ENCODE measurements around the gene CPT1B.

The CPT1B gene

DNA sequence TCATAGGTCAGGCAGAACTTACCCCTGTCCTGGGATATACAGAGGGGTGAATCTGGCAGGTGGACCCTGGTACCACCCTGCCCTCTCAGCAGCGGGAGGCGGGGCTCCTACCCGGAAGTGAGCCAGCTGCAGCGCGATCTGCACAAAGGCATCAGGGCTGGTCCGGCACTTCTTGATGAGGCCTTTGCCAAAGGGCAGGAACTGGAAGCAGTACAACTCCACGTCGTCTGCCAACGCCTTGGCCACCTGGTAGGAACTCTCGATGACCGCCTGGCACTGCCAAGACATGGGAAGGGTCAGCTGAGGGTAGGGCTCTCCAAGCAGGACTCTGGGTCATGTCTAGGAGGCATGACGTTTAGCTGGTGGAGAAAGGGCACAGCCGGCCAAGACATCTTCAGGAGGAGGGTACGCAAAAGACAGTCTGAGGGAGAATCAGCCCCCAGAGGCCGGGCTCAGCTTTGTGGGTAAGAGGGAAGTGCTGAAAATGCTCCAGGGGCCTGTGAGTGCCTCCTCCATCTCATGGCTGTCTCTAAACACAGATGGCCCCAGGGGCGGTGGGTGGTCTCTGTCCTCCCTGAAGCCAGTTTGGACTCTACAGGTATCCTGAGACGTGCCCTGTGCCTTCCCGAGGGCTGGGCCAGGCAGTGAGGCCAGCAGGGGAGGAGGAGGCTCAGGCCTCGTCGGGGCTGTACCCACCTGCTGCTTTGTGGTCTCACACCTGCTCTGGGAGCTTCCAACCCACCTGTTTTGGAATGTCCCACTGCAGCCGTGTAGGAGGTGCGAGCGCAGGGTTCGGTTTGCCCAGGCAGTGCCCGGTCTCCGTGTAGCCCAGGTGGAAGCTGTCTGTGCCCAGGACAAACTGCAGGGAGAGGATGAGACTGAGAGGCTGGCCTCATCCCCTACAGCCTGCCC, 6.7 kb downstream of the CPT1B start:
- Histone ChIP-seq H3K27ac (no peak overlapping the region), H3K27me3 (peaks cover 0 to 6% of the 10 kb centered on the region in 2 donors), H3K9me3 (no peaks in the 10 kb centered on the region), H3K4me1 (no peaks in the 10 kb centered on the region), H3K4me3 (no peak overlapping the region), H3K36me3 (peaks cover 0 to 58% (median 0%) of the 10 kb centered on the region in 3 donors)
- TF ChIP-seq, protein P1, sequence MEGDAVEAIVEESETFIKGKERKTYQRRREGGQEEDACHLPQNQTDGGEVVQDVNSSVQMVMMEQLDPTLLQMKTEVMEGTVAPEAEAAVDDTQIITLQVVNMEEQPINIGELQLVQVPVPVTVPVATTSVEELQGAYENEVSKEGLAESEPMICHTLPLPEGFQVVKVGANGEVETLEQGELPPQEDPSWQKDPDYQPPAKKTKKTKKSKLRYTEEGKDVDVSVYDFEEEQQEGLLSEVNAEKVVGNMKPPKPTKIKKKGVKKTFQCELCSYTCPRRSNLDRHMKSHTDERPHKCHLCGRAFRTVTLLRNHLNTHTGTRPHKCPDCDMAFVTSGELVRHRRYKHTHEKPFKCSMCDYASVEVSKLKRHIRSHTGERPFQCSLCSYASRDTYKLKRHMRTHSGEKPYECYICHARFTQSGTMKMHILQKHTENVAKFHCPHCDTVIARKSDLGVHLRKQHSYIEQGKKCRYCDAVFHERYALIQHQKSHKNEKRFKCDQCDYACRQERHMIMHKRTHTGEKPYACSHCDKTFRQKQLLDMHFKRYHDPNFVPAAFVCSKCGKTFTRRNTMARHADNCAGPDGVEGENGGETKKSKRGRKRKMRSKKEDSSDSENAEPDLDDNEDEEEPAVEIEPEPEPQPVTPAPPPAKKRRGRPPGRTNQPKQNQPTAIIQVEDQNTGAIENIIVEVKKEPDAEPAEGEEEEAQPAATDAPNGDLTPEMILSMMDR (IDR thresholded peaks at IDR 0.05) = no peak
- intact Hi-C loops (cut with DNase I; ENCODE audit: low total_unique reads) = no loop called here
- no peak for DNase-seq

- no peak for DNase-seq
- no peak overlapping the region for H3K27ac ChIP-seq
- H3K4me1 ChIP-seq = no peaks in the 10 kb centered on the region
- no peaks in the 10 kb centered on the region for H3K9me3 ChIP-seq
- H3K36me3 ChIP-seq = peaks cover 0 to 58% (median 0%) of the 10 kb centered on the region in 3 donors
- TF ChIP-seq, protein P1 (IDR thresholded peaks at IDR 0.05) = no peak
- no peak overlapping the region for H3K4me3 ChIP-seq
- peaks cover 0 to under 1% of the 10 kb centered on the region in 2 donors for H3K27me3 ChIP-seq
- intact Hi-C loops (cut with DNase I; ENCODE audit: low total_unique reads) = no loop called here
Measured at GRCh38 chr22:50570861-50571260, 7.4 kb downstream of the CPT1B start.

DNA sequence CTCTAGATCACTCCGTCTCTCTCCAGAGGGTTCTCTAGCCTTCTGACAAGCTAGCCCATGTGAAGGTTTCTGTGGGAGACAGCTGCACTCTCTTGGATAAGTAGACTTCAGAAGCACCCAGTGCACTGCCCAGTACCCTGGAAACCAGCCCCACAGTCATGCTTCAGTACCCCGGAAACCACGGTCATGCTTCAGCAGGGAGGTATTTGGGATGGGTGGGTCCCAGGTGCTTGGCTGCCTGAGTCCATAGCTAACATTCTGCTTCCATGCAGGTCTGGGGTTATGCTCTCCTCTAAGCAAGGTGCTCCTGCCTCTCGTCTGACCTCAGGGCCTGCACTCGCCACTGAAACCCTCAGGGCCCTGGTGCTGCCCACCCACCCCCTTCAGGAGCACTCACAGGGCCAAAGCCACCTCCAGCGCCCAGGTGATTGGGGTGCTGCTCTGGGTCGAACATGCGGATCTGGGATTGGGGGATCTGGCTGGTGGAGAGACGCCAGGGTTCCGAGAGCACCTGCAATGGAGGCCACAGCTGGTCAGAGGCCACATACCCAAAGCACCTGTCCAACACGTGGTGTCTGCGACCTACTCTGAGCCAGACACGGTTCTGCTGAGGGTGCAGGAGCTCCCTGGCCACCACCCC, 8.2 kb downstream of the CPT1B start:
- no peaks in the 10 kb centered on the region for H3K27me3 ChIP-seq
- peaks cover 0 to 58% (median 0%) of the 10 kb centered on the region in 3 donors for H3K36me3 ChIP-seq
- DNase-seq = no peak

DNA sequence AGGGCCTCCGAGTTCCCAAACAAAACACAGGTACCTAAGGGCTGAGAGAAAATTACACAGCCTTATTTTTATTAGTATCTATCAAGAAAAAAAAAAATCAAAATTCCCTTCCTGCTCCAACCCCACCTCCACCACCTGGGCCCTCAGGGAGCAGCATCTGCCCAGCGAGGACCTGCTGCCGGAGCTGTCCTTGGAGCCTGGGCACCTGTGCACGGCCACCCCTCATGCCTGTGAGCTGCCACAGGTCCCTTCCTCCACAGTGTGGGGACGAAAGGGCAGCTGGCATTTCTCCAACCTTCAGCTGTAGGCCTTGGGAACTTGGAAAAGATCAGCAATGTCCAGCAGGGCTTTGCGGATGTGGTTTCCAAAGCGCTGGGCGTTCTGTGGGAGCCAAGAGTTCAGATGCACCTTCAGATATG, 9.2 kb downstream of the CPT1B start:
- no peak overlapping the region for H3K27ac ChIP-seq
- H3K4me1 ChIP-seq = peaks cover 0 to under 1% (median 0%) of the 10 kb centered on the region in 4 donors
- H3K36me3 ChIP-seq = peaks cover 0 to 55% (median 0%) of the 10 kb centered on the region in 3 donors
- H3K27me3 ChIP-seq = no peaks in the 10 kb centered on the region
- no peaks in the 10 kb centered on the region for H3K9me3 ChIP-seq
- TF ChIP-seq, protein P1 (IDR thresholded peaks at IDR 0.05) = no peak
- no peak overlapping the region for H3K4me3 ChIP-seq
- DNase-seq = no peak
- intact Hi-C loops (cut with DNase I; ENCODE audit: low total_unique reads) = no loop called here

More for the DNA sequence above, 8.2 kb downstream of the CPT1B start:
- intact Hi-C loops (cut with DNase I; ENCODE audit: low total_unique reads) = no loop called here
- no peaks in the 10 kb centered on the region for H3K4me1 ChIP-seq
- H3K4me3 ChIP-seq = no peak overlapping the region
- no peak overlapping the region for H3K27ac ChIP-seq
- no peaks in the 10 kb centered on the region for H3K9me3 ChIP-seq
- TF ChIP-seq, protein P1 (IDR thresholded peaks at IDR 0.05) = no peak

DNA sequence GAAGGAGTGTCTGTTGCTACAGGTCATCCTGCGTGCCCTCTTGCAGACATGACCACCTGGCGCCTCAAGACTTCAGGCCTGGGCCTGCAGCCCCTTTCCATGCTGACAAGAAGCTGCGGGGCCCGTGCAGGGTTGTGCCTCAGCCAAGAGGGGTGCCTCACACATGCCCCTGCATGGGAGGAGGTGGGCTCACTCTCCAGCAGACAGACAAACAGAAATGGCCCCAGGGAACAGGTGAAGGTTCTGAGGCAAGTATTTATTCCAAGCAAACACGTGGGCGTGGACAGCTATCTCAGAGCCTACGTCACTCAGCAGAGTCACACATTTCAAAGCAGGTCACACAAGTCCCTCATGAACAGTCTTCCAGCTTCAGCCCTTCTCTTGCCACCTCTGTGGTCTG, 9.6 kb downstream of the CPT1B start:
- TF ChIP-seq, protein P1 (IDR thresholded peaks at IDR 0.05) = no peak
- Histone ChIP-seq H3K36me3 (peaks cover 0 to 51% (median 0%) of the 10 kb centered on the region in 3 donors), H3K4me3 (no peak overlapping the region), H3K27me3 (no peaks in the 10 kb centered on the region), H3K27ac (no peak overlapping the region), H3K4me1 (peaks cover 0 to 5% (median 1%) of the 10 kb centered on the region in 4 donors), H3K9me3 (no peaks in the 10 kb centered on the region)
- intact Hi-C loops (cut with DNase I; ENCODE audit: low total_unique reads) = no loop called here
- no peak for DNase-seq
